ENCODE results near the gene CD14. TPM values are rescaled to one million over a fixed set of nuclear protein-coding genes. Genes with fewer than 3 reads are reported as not detected.

CD14 gene
- total RNA-seq, 1 donor from 2014 or later: 26.2 TPM

Small RNA genes within 50 kb of the gene (microRNA-seq; reads per million reads assigned to microRNA genes)
- not detected for gene MIR3655

Other genes with a start within 250 kb of the CD14 start
- gene ANKHD1, start 231.3 kb downstream of the CD14 start, total RNA-seq: 58.5 TPM
- 13.1 TPM for gene EIF4EBP3, start 85.5 kb downstream of the CD14 start, total RNA-seq
- gene SRA1, start 75.7 kb downstream of the CD14 start, total RNA-seq: 28.6 TPM
- gene APBB3, start 68.6 kb downstream of the CD14 start, total RNA-seq: 12.1 TPM
- gene SLC35A4, start 68.3 kb downstream of the CD14 start, total RNA-seq: 73.1 TPM
- 2.6 TPM for gene TMCO6, start 6.3 kb upstream of the CD14 start, total RNA-seq
- gene NDUFA2, start 14.5 kb upstream of the CD14 start, total RNA-seq: 142 TPM
- 72.0 TPM for gene IK, start 14.7 kb upstream of the CD14 start, total RNA-seq
- gene WDR55, start 31.7 kb upstream of the CD14 start, total RNA-seq: 11.4 TPM
- 0.47 TPM for gene DND1, start 40.4 kb upstream of the CD14 start, total RNA-seq
- 38.7 TPM for gene HARS1, start 58.2 kb upstream of the CD14 start, total RNA-seq
- 27.8 TPM for gene HARS2, start 58.3 kb upstream of the CD14 start, total RNA-seq
- gene ZMAT2, start 67.3 kb upstream of the CD14 start, total RNA-seq: 35.5 TPM
- not detected for gene PCDHA1, start 153.0 kb upstream of the CD14 start, total RNA-seq
- not detected for gene PCDHA2, start 161.7 kb upstream of the CD14 start, total RNA-seq
- gene PCDHA3, start 167.9 kb upstream of the CD14 start, total RNA-seq: not detected
- gene PCDHA4, start 173.9 kb upstream of the CD14 start, total RNA-seq: 0.11 TPM
- not detected for gene PCDHA5, start 188.4 kb upstream of the CD14 start, total RNA-seq
- gene PCDHA6, start 194.8 kb upstream of the CD14 start, total RNA-seq: not detected
- not detected for gene PCDHA7, start 201.1 kb upstream of the CD14 start, total RNA-seq
- gene PCDHA8, start 208.0 kb upstream of the CD14 start, total RNA-seq: not detected
- gene PCDHA9, start 215.2 kb upstream of the CD14 start, total RNA-seq: not detected
- gene PCDHA10, start 222.7 kb upstream of the CD14 start, total RNA-seq: 0.05 TPM
- not detected for gene PCDHA11, start 235.8 kb upstream of the CD14 start, total RNA-seq
- not detected for gene PCDHA12, start 242.1 kb upstream of the CD14 start, total RNA-seq
- gene PCDHA13, start 248.9 kb upstream of the CD14 start, total RNA-seq: not detected

Measured in left ventricle myocardium inferior (tissue), 1 donor.